SK-N-MC (cell line): ENCODE results near the gene BMP6.

Experiments
- DNase-seq: peaks from one replicate; pipeline ENCODE4 v3.0.0-alpha.2; 2011; ENCODE audit warnings: low read depth, low spot score
- H3K27ac ChIP-seq: fragments of 200-600 bp; sonication (generic); 2 replicates; pipeline ENCODE4 v1.5.1; 2016; ENCODE audit warnings: mixed run types
- H3K36me3 ChIP-seq: fragments of 200-600 bp; sonication (generic); 2 replicates; pipeline ENCODE4 v1.6.1; 2017; ENCODE audit warnings: antibody characterized with exemption, low read length, mixed read lengths; ENCODE audit not compliant: insufficient read depth
- H3K4me3 ChIP-seq: fragments of 200-600 bp; sonication (generic); 2 replicates; pipeline ENCODE4 v1.5.1; 2016
- H3K9ac ChIP-seq: fragments of 200-600 bp; sonication (generic); 2 replicates; pipeline ENCODE4 v1.8.0; 2017; ENCODE audit warnings: mixed run types, mixed read lengths; ENCODE audit not compliant: insufficient read length
- H3K9me3 ChIP-seq: fragments of 200-600 bp; sonication (generic); 2 replicates; pipeline ENCODE4 v1.6.1; 2017; ENCODE audit warnings: low read depth, mild to moderate bottlenecking, antibody characterized with exemption, low read length, moderate library complexity, mixed read lengths
- EZH2 ChIP-seq: fragments of 200-600 bp; sonication (generic); IDR thresholded peaks from one replicate; pipeline ENCODE4 v1.6.1; 2017; ENCODE audit warnings: antibody characterized with exemption
- FOXP2 ChIP-seq: optimal IDR thresholded peaks from 2 replicates; pipeline ENCODE3; 2011; ENCODE audit warnings: mild to moderate bottlenecking, moderate library complexity; ENCODE audit not compliant: insufficient read depth; ENCODE audit errors: extremely low read length, control extremely low read depth
- POLR2AphosphoS5 ChIP-seq: IDR thresholded peaks from 2 replicates; pipeline ENCODE4 v1.6.1; 2012; ENCODE audit warnings: mild to moderate bottlenecking, low read depth, low read length, borderline replicate concordance

The BMP6 gene

GRCh38 chr6:7732228-7732627 is 6.3 kb downstream of the BMP6 start:
- TF ChIP-seq EZH2 (no peak), POLR2AphosphoS5 (no peak), FOXP2 (no peak)
- Histone ChIP-seq H3K36me3 (no peaks in the 10 kb centered on the region), H3K4me3 (no peak overlapping the region), H3K9ac (no peak overlapping the region), H3K9me3 (no peaks in the 10 kb centered on the region), H3K27ac (0 out of 2 replicates have a peak overlapping the region, but pooled peaks have one; percentile 3)
- no peak for DNase-seq

GRCh38 chr6:7734707-7735383 is 8.9 kb downstream of the BMP6 start:
- H3K9me3 ChIP-seq: no peaks in the 10 kb centered on the region
- no peak overlapping the region for H3K9ac ChIP-seq
- H3K36me3 ChIP-seq: no peaks in the 10 kb centered on the region
- H3K4me3 ChIP-seq: no peak overlapping the region
- DNase-seq: no peak
- H3K27ac ChIP-seq: no peak overlapping the region
- TF ChIP-seq EZH2 (no peak), FOXP2 (no peak), POLR2AphosphoS5 (no peak)

DNA sequence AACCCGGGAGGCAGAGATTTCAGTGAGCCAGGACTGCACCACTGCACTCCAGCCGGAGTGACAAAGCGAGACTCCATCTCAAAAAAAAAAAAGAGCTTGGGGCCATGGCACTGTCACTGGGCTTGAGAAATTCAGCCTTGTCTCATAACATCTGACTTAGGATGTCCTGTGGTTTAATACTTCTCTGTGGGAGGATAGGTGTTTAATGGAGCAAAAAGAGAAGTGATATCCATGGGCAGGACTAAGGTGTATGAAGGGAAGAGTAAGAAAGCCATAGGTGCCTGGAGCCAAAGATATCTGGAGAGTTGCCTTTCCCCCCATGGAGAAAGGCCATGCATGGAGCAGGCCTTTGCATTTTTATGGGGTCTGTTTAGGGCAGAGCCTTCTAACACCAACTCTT is 11.2 kb downstream of the BMP6 start:
- H3K27ac ChIP-seq: no peak overlapping the region
- no peak for DNase-seq
- H3K36me3 ChIP-seq: no peaks in the 10 kb centered on the region
- H3K4me3 ChIP-seq: no peak overlapping the region
- H3K9me3 ChIP-seq: no peaks in the 10 kb centered on the region
- TF ChIP-seq EZH2 (no peak), FOXP2 (no peak), POLR2AphosphoS5 (no peak)
- no peak overlapping the region for H3K9ac ChIP-seq

DNA sequence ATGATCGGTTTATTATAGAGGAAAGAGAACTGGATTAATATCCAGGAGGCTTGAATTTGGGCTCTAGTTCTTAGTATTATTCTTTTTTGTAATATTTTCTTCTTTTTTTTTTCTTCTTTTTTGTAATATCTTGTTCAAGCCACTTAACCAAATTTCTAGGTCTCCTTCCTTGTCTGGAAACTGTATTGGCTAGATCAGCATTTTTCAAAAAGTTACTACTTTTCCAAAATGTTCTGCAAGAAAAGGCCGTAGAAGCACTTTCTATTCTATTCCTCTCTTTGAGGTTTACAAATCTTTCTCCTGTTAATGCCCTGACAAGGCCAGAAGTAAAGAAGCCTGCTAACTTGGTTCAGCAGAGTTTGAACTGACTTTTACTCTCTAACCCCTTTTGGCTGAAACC is 12.0 kb downstream of the BMP6 start:
- Histone ChIP-seq H3K9ac (no peak overlapping the region), H3K27ac (no peak overlapping the region), H3K4me3 (no peak overlapping the region), H3K9me3 (no peaks in the 10 kb centered on the region), H3K36me3 (no peaks in the 10 kb centered on the region)
- DNase-seq: no peak
- no peak for TF ChIP-seq EZH2
- TF ChIP-seq FOXP2: no peak
- no peak for TF ChIP-seq POLR2AphosphoS5

GRCh38 chr6:7742223-7742785 is 16.4 kb downstream of the BMP6 start:
- H3K4me3 ChIP-seq: no peak overlapping the region
- DNase-seq: no peak
- TF ChIP-seq POLR2AphosphoS5 (no peak), FOXP2 (no peak), EZH2 (no peak)
- H3K36me3 ChIP-seq: no peaks in the 10 kb centered on the region
- no peak overlapping the region for H3K9ac ChIP-seq
- no peak overlapping the region for H3K27ac ChIP-seq
- no peaks in the 10 kb centered on the region for H3K9me3 ChIP-seq

GRCh38 chr6:7745942-7746341 is 20.0 kb downstream of the BMP6 start:
- TF ChIP-seq EZH2: no peak
- TF ChIP-seq POLR2AphosphoS5: no peak
- TF ChIP-seq FOXP2: no peak
- Histone ChIP-seq H3K4me3 (no peak overlapping the region), H3K27ac (no peak overlapping the region), H3K9me3 (no peaks in the 10 kb centered on the region), H3K36me3 (no peaks in the 10 kb centered on the region), H3K9ac (no peak overlapping the region)
- DNase-seq: no peak

- no peak overlapping the region for H3K9ac ChIP-seq
- no peak for DNase-seq
- TF ChIP-seq FOXP2 (no peak), POLR2AphosphoS5 (no peak), EZH2 (no peak)
Observed at GRCh38 chr6:7747016-7747415, 21.1 kb downstream of the BMP6 start.

DNA sequence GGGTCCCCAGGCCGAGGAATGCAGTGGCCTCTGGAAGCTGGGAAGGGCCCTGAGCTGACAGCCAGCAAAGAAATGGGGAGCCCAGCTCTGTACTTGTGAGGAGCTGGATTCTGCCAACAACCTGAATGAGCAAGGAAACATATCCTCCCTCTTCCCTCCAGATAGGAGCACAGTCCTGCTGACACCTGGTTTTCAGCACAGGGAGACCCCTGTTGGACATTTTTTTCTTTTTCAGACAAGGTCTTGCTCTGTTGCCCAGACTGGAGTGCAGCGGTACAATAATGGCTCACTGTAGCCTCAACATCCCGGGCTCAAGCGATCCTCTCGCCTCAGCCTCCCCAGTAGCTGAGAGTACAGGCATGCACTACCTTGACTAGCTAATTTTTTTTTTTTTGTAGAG is 21.5 kb downstream of the BMP6 start:
- no peak for DNase-seq
- H3K9me3 ChIP-seq: no peaks in the 10 kb centered on the region
- no peak overlapping the region for H3K9ac ChIP-seq
- no peaks in the 10 kb centered on the region for H3K36me3 ChIP-seq
- no peak overlapping the region for H3K4me3 ChIP-seq
- no peak overlapping the region for H3K27ac ChIP-seq
- no peak for TF ChIP-seq EZH2
- no peak for TF ChIP-seq FOXP2

More at GRCh38 chr6:7747016-7747415, 21.1 kb downstream of the BMP6 start:
- no peak overlapping the region for H3K4me3 ChIP-seq
- no peak overlapping the region for H3K27ac ChIP-seq
- no peaks in the 10 kb centered on the region for H3K36me3 ChIP-seq
- no peaks in the 10 kb centered on the region for H3K9me3 ChIP-seq
